Neural cell (in vitro differentiated cells): ENCODE measurements around the gene DNAL1.

Experiments used
- CTCF ChIP-seq: fragments of 450-650 bp; IDR thresholded peaks from 2 replicates; pipeline ENCODE4 v1.5.1; 2014; ENCODE audit warnings: antibody characterized with exemption, mild to moderate bottlenecking, moderate library complexity; ENCODE audit not compliant: poor library complexity, severe bottlenecking
- EZH2 ChIP-seq: fragments of 200-600, 300-800 bp; shearing (Covaris generic), sonication (generic); IDR thresholded peaks from 2 replicates; pipeline ENCODE4 v1.6.1; 2014; ENCODE audit warnings: antibody characterized with exemption, low read length, borderline replicate concordance, mild to moderate bottlenecking; ENCODE audit not compliant: insufficient read depth, poor library complexity, severe bottlenecking
- POLR2AphosphoS5 ChIP-seq: IDR thresholded peaks from 2 replicates; pipeline ENCODE4 v1.6.1; 2012
- REST ChIP-seq: IDR thresholded peaks from 2 replicates; pipeline ENCODE4 v1.6.1; 2012; ENCODE audit warnings: borderline replicate concordance

GRCh38 chr14:73744874-73745529 lies 100.2 kb downstream of the DNAL1 start:
- no peak for TF ChIP-seq CTCF
- no peak for TF ChIP-seq POLR2AphosphoS5
- no peak for TF ChIP-seq EZH2
- TF ChIP-seq REST: no peak
